Activated T-helper 1 cell treated with anti-CD3 and anti-CD28 coated beads, Interleukin-12 subunit alpha, Interleukin-12 subunit beta, Interleukin-2, Interleukin-4 antibody, amounts not matched to agents 30 ng/mL and 10 ng/mL and 1 ng/mL, durations not matched to agents 14 hours and 24 hours and 36 hours (primary cell): Measurements from ENCODE around the gene CCDC159. TPM values are rescaled to one million over a fixed set of nuclear protein-coding genes. Genes with fewer than 3 reads are reported as not detected.
"Not testable (repeated sequence)": the region's sequence is repeated elsewhere in the genome, so short reads cannot be mapped to it uniquely, and the experiment has no call there.

Experiments
- DNase-seq: peaks from one replicate; pipeline ENCODE4 v3.0.0; 2021; ENCODE audit warnings: low spot score
- H3K27ac Mint-ChIP-seq: one replicate; pipeline ENCODE4 v1.8.0; 2021; ENCODE audit warnings: mild to moderate bottlenecking, mixed read lengths
- H3K27me3 Mint-ChIP-seq: one replicate; pipeline ENCODE4 v1.8.0; 2022; ENCODE audit warnings: mild to moderate bottlenecking, moderate library complexity, mixed read lengths; ENCODE audit not compliant: insufficient read depth
- H3K36me3 Mint-ChIP-seq: one replicate; pipeline ENCODE4 v1.8.0; 2021; ENCODE audit warnings: low read depth, mixed read lengths
- H3K4me1 Mint-ChIP-seq: one replicate; pipeline ENCODE4 v1.8.0; 2021; ENCODE audit warnings: low read depth, mixed read lengths
- H3K4me3 Mint-ChIP-seq: one replicate; pipeline ENCODE4 v1.8.0; 2021; ENCODE audit warnings: mild to moderate bottlenecking, moderate library complexity, mixed read lengths
- H3K9me3 Mint-ChIP-seq: one replicate; pipeline ENCODE4 v1.8.0; 2021; ENCODE audit warnings: mixed read lengths
- intact Hi-C: fragments of 100-400 bp; cut with micrococcal nuclease; formaldehyde crosslinking; loops from one replicate; pipeline ENCODE4 v1.15.1; 2024
- total RNA-seq: library from RNA; stranded (reverse); gene quantifications from 2 replicates; pipeline ENCODE4 v1.2.3, GENCODE V29; 2022

CCDC159 gene
- 10.7 and 14.4 TPM in 2 replicates for total RNA-seq

- Mint-ChIP-seq H3K4me1 (peaks cover 28% of the 10 kb centered on the region), H3K9me3 (peaks cover 10% of the 10 kb centered on the region), H3K27ac (peak within 1 kb of the TSS; percentile 93), H3K27me3 (no peaks in the 10 kb centered on the region), H3K4me3 (peak within 1 kb of the TSS; percentile 89), H3K36me3 (peaks cover 5% of the 10 kb centered on the region)
- peak; percentile 98 for DNase-seq
- intact Hi-C loops, result loop anchor here (1.0 to 5.0 kb wide), 8 partner anchors 9 to 191 kb away; partner anchors contain the start of genes ODAD3, PLPPR2, PRKCSH and SPC24
Measured at GRCh38 chr19:11346104-11346940, at the start of gene CCDC159, which contains the start of gene TMEM205. Gene CCDC159 (plus strand): TSS chr19:11346519. CDS start chr19:11346607, 88 bp downstream. Gene TMEM205 (minus strand): TSS chr19:11346268. CDS start chr19:11345619, 649 bp downstream.

GRCh38 chr19:11299946-11300810, 46.1 kb upstream of the CCDC159 start:
- DNase-seq, result no peak
- Mint-ChIP-seq H3K4me1 (no peaks in the 10 kb centered on the region), H3K27ac (no peak overlapping the region), H3K27me3 (peaks cover 12% of the 10 kb centered on the region), H3K36me3 (no peaks in the 10 kb centered on the region), H3K9me3 (no peaks in the 10 kb centered on the region), H3K4me3 (no peak overlapping the region)
- intact Hi-C loops, result no loop called here

- intact Hi-C loops, result no loop called here
- H3K27me3 Mint-ChIP-seq, result peaks cover 9% of the 10 kb centered on the region
- H3K4me1 Mint-ChIP-seq, result no peaks in the 10 kb centered on the region
- H3K4me3 Mint-ChIP-seq, result no peak overlapping the region
- no peaks in the 10 kb centered on the region for H3K9me3 Mint-ChIP-seq
- DNase-seq, result no peak
- H3K27ac Mint-ChIP-seq, result no peak overlapping the region
- H3K36me3 Mint-ChIP-seq, result no peaks in the 10 kb centered on the region
Measured at GRCh38 chr19:11300811-11301120, 45.6 kb upstream of the CCDC159 start.

GRCh38 chr19:11304936-11305335, 41.4 kb upstream of the CCDC159 start:
- H3K27ac Mint-ChIP-seq, result no peak overlapping the region
- H3K9me3 Mint-ChIP-seq, result no peaks in the 10 kb centered on the region
- intact Hi-C loops, result no loop called here
- DNase-seq, result no peak
- H3K36me3 Mint-ChIP-seq, result no peaks in the 10 kb centered on the region
- H3K4me1 Mint-ChIP-seq, result no peaks in the 10 kb centered on the region
- no peak overlapping the region for H3K4me3 Mint-ChIP-seq
- H3K27me3 Mint-ChIP-seq, result peaks cover 8% of the 10 kb centered on the region

- Mint-ChIP-seq H3K9me3 (no peaks in the 10 kb centered on the region), H3K36me3 (no peaks in the 10 kb centered on the region), H3K27me3 (peaks cover 5% of the 10 kb centered on the region), H3K4me1 (no peaks in the 10 kb centered on the region), H3K27ac (no peak overlapping the region), H3K4me3 (no peak overlapping the region)
- intact Hi-C loops, result no loop called here
- DNase-seq, result no peak
Measured at GRCh38 chr19:11306337-11306736, 40.0 kb upstream of the CCDC159 start.

- H3K4me1 Mint-ChIP-seq, result peaks cover 16% of the 10 kb centered on the region
- H3K36me3 Mint-ChIP-seq, H3K9me3 Mint-ChIP-seq, H3K27ac Mint-ChIP-seq, DNase-seq, H3K27me3 Mint-ChIP-seq, H3K4me3 Mint-ChIP-seq, intact Hi-C loops: not testable (repeated sequence)
Measured at GRCh38 chr19:11320278-11320995, 25.9 kb upstream of the CCDC159 start.

GRCh38 chr19:11321191-11322126, 24.9 kb upstream of the CCDC159 start:
- Mint-ChIP-seq H3K4me3 (no peak overlapping the region), H3K4me1 (peaks cover 16% of the 10 kb centered on the region), H3K27ac (no peak overlapping the region), H3K9me3 (no peaks in the 10 kb centered on the region), H3K27me3 (peaks cover 2% of the 10 kb centered on the region), H3K36me3 (peaks cover 4% of the 10 kb centered on the region)
- intact Hi-C loops, result no loop called here
- no peak for DNase-seq

- no peaks in the 10 kb centered on the region for H3K9me3 Mint-ChIP-seq
- H3K4me1 Mint-ChIP-seq, result peaks cover 16% of the 10 kb centered on the region
- no peak overlapping the region for H3K27ac Mint-ChIP-seq
- DNase-seq, result no peak
- H3K27me3 Mint-ChIP-seq, result peaks cover 2% of the 10 kb centered on the region
- no peak overlapping the region for H3K4me3 Mint-ChIP-seq
- H3K36me3 Mint-ChIP-seq, result peaks cover 4% of the 10 kb centered on the region
- intact Hi-C loops, result no loop called here
Measured at GRCh38 chr19:11322269-11323024, 23.9 kb upstream of the CCDC159 start.

- DNase-seq, result no peak
- Mint-ChIP-seq H3K9me3 (no peaks in the 10 kb centered on the region), H3K27me3 (no peaks in the 10 kb centered on the region), H3K36me3 (peaks cover 4% of the 10 kb centered on the region), H3K4me3 (peak overlapping the region; percentile 77), H3K4me1 (peaks cover 16% of the 10 kb centered on the region), H3K27ac (peak overlapping the region; percentile 89)
- intact Hi-C loops, result loop anchor here (1.0 kb wide), 1 partner anchor 23 kb away; the partner anchor contains the start of genes CCDC159 and TMEM205
Measured at GRCh38 chr19:11323601-11324078, 22.7 kb upstream of the CCDC159 start.

DNA sequence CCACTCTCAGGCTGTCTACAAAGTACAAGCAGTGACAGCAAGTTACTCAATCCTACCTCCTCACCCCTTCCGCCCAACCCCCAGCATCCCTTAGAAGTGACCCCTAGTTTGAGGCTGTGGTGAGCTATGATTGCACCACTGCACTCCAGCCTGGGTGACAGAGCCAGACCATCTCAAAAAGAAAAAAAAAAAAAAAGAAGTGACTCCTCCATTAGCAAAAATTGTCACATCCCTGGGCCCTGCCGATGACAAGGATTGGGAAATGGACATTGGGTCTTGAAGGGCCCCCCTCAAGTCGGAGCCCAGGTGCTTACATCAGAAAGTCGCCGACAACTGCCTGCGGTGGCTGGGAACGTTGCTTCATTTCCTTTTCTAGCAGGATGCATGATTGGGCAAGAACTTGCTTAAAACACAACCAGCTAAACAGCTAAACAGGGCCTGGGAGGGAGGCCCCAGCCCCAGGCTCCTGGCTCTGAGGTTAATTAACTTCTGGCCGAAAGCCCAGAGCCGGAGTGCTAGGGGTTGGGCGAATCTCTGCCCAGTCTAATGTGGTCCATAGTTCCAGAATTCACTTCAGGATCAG, 22.1 kb upstream of the CCDC159 start:
- no peaks in the 10 kb centered on the region for H3K9me3 Mint-ChIP-seq
- H3K36me3 Mint-ChIP-seq, result peaks cover 4% of the 10 kb centered on the region
- H3K27ac Mint-ChIP-seq, result peak overlapping the region; percentile 89
- peak overlapping the region; percentile 77 for H3K4me3 Mint-ChIP-seq
- intact Hi-C loops, result loop anchor here (1.0 kb wide), 1 partner anchor 22 kb away; the partner anchor contains the start of genes CCDC159 and TMEM205
- H3K27me3 Mint-ChIP-seq, result no peaks in the 10 kb centered on the region
- H3K4me1 Mint-ChIP-seq, result peaks cover 16% of the 10 kb centered on the region
- peak; percentile 37 for DNase-seq
